ENCODE data around the gene SIPA1L3.

DNA sequence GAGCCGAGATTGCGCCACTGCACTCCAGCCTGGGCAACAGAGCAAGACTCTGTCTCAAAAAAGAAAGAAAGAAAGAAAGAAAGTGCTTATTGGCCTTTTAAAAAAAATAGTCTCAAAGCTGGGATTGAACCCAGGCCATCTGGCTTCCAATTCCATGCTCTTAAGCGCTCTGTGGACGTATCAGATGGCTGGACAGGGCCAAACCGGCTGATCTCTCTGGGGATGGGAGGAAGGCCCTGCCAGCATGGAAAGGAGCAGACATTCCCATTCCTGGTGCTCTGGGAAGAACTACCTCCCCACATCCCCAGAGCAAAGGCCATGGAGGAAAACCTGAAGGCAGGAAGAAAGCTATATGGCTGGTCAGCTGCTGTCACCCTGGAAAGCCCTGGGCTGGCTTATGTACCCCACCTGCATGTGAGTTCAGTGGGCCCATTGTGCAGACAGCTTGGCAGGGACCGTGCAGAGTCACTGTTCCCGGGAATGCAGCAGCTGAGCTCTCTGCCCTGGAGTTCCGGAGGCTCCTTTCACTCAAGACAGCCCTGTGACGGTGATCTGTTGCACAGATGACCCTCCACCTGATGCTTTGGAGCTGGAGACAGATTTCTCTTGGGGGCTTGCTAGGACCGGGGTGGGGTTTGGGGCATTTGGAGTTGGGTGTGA, 84.3 kb downstream of the SIPA1L3 start:
- TF ChIP-seq, protein P1, sequence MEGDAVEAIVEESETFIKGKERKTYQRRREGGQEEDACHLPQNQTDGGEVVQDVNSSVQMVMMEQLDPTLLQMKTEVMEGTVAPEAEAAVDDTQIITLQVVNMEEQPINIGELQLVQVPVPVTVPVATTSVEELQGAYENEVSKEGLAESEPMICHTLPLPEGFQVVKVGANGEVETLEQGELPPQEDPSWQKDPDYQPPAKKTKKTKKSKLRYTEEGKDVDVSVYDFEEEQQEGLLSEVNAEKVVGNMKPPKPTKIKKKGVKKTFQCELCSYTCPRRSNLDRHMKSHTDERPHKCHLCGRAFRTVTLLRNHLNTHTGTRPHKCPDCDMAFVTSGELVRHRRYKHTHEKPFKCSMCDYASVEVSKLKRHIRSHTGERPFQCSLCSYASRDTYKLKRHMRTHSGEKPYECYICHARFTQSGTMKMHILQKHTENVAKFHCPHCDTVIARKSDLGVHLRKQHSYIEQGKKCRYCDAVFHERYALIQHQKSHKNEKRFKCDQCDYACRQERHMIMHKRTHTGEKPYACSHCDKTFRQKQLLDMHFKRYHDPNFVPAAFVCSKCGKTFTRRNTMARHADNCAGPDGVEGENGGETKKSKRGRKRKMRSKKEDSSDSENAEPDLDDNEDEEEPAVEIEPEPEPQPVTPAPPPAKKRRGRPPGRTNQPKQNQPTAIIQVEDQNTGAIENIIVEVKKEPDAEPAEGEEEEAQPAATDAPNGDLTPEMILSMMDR (IDR thresholded peaks at IDR 0.05; ENCODE audit: low read length) = no peak
- no peak for TF ChIP-seq EZH2 (IDR thresholded peaks at IDR 0.05; ENCODE audit: borderline replicate concordance, low read length)

Data from OCI-LY1 (cell line).